ENCODE measurements around the gene C16orf78.

Gene C16orf78, protein sequence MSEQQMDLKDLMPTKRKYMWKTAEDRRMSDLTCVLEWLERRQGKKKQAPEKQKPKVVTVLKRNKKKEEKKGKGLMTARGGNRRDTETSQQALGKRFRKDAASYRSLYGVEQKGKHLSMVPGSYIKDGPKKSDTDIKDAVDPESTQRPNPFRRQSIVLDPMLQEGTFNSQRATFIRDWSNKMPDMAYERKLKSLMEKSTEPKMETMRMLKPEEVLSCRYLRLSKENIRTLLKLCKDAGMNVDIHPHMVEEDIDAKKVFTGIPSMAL

GRCh38 chr16:49373504-49373903, at the start of gene C16orf78:
C16orf78 (plus strand) TSS chr16:49373804; CDS start chr16:49373940, 136 bp downstream.
- no peak for ATAC-seq

GRCh38 chr16:49324703-49325102, 48.9 kb upstream of the C16orf78 start:
- ATAC-seq: no peak

More at GRCh38 chr16:49373504-49373903, at the start of gene C16orf78:
- no peak for DNase-seq

DNA sequence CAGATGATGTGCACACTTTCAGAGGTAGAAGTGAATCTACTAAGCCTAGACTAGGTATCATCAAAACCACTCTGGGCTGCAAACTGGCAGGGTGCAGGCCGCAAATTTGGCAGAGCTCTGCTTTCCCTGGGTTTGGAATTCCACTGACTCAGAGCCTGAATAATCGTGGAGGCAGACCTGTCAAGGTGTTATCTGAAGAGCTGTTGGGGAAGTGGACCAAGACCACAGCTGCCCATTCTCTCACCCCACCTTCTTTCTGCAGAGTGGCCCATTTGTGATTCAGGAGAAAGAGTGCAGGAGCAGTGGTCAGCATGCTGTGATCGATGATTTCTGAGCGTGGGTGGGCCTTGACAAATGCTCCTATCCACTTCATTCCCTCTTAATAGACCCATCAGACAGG, 46.1 kb upstream of the C16orf78 start:
- DNase-seq: no peak
- ATAC-seq: no peak

More at GRCh38 chr16:49324703-49325102, 48.9 kb upstream of the C16orf78 start:
- no peak for DNase-seq

GRCh38 chr16:49328325-49328724, 45.3 kb upstream of the C16orf78 start:
- ATAC-seq: no peak

DNA sequence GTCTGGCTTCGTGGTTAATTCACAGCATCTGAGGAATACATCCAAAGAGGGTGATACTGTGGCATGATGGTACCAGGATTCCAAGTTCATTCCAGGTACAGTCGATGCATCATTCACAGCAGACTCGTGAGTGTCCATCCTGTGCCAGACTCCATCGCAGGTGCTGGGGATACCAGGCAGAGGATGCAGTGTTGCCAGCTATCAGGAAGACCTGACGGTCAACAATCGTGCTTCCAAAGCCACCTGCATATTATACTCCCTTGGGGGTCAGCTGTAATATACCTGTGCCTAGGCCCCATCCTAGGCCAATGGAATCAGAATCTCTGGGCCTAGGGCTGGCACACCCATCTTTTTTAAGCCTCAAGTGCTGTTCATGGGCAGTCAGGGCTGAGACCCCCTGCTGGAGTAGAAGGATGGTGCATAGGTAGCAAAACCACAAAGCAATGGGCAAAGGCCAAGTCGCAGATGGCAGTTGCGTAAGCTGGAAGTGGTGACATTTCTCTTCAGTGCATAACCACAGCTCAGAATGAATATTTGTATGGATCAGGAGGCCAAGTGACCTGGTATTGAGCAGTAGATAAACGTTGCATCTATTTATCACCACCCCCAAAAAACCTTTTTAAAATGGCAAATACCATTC, 42.9 kb upstream of the C16orf78 start:
- DNase-seq: no peak
- no peak for ATAC-seq

More at GRCh38 chr16:49328325-49328724, 45.3 kb upstream of the C16orf78 start:
- no peak for DNase-seq

DNA sequence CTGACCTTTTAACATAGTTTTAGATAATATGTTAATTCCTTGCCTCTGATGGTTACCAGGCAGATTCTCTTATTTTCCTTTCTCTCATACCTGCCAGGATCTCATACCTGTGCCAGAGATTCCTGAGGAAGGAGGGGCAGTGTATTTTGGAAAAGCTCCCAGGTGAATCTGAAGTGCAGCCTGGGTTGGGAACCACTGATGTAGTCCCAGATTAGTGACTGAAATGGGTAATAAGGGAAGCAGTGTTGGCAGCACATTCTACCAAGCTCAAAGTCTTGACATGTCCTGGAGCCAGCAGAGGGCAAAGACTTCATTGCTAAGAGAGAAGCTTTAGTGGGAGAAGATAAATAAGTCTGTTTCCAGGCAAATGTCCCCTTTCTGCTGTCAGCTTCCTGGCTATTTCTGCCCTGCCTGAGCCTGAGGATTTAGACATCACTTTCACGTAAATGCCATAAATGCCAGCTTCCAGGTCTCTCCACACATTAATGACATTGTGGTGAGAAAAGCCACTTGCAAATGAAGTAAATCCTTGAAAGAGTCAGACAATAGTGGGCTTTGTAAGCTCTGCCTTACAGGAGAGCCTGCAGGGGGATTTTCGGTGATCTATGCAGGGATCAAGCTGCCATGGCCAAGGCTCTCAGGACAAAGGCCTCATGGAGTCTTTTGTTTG, 40.9 kb upstream of the C16orf78 start:
- ATAC-seq (no peak), DNase-seq (no peak)

DNA sequence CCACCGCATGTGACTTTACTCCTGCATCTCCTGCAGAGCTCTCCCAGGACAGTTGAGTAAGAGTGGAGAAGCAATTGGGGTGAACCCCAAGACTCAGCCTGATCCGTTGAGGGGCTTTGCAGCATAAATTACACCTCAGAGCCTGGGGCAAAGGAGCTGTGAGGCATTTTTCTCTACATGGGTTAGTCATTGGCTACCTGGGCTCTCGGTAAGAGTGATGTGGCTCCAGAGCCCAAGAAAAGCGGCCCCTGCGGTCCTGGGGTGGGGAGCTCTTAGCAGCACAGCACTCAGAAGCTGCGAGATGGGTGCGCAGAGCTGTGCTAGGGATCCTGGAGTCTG, 40.4 kb upstream of the C16orf78 start:
- DNase-seq (no peak), ATAC-seq (no peak)

DNA sequence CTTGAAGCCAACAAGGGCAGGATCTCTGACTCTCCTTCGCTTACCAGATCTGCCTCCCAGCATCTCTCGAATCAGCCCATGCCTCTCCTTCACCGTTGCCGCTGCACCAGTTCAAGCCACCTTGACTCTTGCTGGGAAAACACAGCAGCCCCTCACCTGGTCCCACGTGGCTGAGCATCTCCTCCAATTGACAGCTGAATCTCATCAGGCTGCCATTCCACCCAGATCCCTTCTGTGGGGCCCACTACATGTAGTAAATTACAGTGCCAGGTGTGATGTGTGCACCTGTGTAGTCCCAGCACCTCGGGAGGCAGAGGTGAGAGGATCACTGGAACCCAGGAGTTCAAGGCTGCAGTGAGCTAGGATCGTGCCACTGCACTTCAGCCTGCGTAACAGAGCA, 37.8 kb upstream of the C16orf78 start:
- ATAC-seq: no peak
- no peak for DNase-seq

DNA sequence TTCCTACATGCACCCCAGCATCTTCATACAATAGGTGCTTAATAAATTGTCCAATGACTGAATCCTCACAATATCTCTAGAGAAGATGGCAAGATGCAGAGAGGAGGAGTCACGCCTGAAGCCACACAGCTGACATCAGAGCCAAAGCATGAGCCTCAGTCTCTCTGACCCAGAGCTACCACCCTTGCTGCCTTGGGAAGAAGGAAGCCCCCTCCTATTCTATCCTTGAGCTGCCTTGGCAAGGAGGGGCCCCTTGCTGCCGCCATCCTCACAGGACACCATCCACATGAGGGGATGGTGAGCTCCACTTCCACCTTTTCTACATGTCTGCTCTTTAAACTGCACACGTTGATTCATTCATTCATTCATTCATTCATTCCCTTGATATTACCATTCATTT, 37.0 kb upstream of the C16orf78 start:
- ATAC-seq: no peak
- DNase-seq: no peak

- DNase-seq (no peak), ATAC-seq (no peak)
Measured at GRCh38 chr16:49337814-49338350, 35.7 kb upstream of the C16orf78 start.

- DNase-seq (no peak), ATAC-seq (no peak)
Measured at GRCh38 chr16:49338611-49339265, 34.9 kb upstream of the C16orf78 start.

DNA sequence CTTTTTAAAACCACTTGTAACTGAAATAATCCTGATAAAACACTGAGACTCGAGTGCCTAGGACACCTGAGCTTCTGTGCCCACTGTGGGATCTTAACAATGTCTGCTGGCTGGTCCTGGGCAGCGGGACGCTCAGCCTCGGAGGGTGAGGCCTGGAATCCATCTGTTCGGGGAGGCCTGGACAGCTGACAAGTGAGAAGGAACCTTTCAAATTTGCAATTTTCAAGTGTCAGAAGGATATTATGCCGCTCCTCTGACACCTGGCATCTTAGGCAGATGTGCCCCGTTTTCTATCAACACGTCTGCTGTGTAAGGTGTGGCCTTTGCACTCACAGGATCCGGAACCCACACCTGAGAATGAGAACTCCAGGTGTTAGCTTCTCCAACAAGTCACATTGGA, 33.1 kb upstream of the C16orf78 start:
- no peak for ATAC-seq
- no peak for DNase-seq

GRCh38 chr16:49341706-49342105, 31.9 kb upstream of the C16orf78 start:
- ATAC-seq (no peak), DNase-seq (no peak)

DNA sequence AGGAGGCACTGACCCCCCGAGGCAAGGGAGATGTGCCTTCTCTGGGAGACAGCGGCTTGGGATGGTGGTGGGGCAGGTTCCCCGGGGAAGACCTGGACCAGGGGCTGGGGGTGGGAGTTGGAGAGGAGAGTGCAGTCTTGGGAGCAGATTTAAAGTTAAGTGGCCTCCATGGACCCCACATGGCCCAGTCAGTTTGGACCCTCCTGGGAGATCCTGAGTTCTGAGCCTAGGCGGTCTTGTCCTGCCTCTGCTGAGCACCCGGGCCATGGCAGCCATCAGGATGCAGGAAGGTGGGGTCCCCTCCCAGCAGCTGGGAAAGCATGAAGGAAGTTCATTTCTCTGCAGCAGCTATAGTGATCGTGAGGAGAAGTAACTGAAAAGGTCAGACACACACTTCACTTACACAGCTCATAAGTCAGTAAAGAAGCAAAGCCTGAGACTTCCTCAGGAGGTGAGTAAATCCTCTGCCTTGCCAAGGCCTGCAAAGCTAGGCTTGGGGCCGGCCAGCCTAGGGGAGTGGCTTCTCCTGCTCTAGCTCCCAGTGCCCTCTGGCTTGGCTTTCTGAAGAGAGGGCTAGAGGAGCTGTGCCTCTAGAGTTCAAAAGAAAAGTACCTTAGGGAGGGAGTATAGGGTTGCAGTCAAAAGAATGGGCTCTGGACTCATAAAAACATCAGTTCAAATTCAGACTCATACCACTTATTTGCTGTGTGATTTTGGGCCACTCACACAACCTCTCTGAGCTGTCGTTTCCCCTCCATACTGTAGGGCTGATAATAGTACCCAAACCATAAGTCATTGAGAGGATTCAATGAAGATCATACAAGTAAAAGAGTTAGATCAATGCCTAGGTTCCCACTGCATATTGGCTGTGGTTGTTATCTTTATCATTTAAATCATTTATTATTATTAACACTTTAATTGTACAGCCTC, 31.0 kb upstream of the C16orf78 start:
- DNase-seq: no peak
- no peak for ATAC-seq

DNA sequence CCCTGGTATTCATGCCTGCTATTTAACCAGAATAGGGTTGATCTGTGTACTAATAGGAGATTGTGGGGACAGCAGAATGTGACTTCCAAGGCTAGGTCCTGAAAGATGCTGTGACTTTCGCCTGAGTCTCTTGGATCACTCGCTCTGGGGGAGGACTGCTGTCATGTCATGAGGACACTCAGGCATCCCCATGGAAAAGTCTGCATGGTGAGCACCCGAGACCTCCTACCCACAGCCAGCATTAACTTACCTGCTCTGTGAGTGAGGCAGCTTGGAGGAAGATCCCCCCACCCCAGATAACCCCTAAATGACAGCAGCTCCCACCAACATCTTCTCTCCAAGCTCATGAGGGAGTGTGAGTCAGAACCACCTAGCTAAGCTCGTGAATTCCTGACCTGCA, 30.3 kb upstream of the C16orf78 start:
- DNase-seq: no peak
- no peak for ATAC-seq

- DNase-seq: no peak
- no peak for ATAC-seq
Measured at GRCh38 chr16:49344401-49344800, 29.2 kb upstream of the C16orf78 start.

DNA sequence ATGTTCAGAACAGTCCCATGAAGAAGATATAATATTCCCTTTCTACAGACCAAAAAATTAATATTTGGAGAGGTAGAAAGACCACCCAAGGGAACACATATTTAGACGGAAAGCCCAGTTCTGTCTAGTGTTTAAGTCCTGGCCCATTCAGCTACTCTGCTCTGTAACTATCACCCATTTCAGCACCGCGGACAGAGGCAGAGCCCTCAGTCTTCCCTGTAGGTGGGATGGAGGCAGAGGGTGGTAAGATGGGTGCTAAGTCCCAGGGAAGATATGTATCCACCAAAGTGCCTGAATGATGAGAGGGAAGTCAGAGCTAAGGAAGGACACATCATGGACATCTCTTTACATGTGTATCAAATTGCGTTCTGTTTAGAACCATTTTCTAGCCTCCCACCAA, 27.8 kb upstream of the C16orf78 start:
- DNase-seq (peak; percentile 11), ATAC-seq (no peak)

GRCh38 chr16:49346459-49346858, 27.1 kb upstream of the C16orf78 start:
- no peak for DNase-seq
- no peak for ATAC-seq

- no peak for ATAC-seq
- DNase-seq: no peak
Measured at GRCh38 chr16:49347476-49347875, 26.1 kb upstream of the C16orf78 start.

GRCh38 chr16:49348408-49349176, 25.0 kb upstream of the C16orf78 start:
- no peak for DNase-seq
- ATAC-seq: no peak

All from stimulated activated naive CD8-positive, alpha-beta T cell treated with anti-CD3 and anti-CD28 coated beads, Interleukin-15, Interleukin-2, amounts not matched to agents 100 U/mL and 50 U/mL, for 24 hours (primary cell).